Mesenchymal stem cell (in vitro differentiated cells and primary cell): ENCODE measurements around the gene TTBK1. TPM values are rescaled to one million over a fixed set of nuclear protein-coding genes. Genes with fewer than 3 reads are reported as not detected.
A peak's percentile ranks its signal among the peaks of the same experiment; 100 is the strongest.

Experiments
- DNase-seq: peaks from one replicate; pipeline ENCODE4 v3.0.0-alpha.2; 2013
- H2AFZ ChIP-seq: one replicate; pipeline ENCODE4 v1.6.1; 2013; ENCODE audit warnings: low read depth, mild to moderate bottlenecking, control low read depth, inconsistent platforms, low read length, moderate library complexity
- H2AK5ac ChIP-seq: 2 replicates; pipeline ENCODE4 v1.6.1; 2013; ENCODE audit warnings: low read length, moderate library complexity, mild to moderate bottlenecking, inconsistent platforms; ENCODE audit not compliant: severe bottlenecking
- H2BK120ac ChIP-seq: one replicate; pipeline ENCODE4 v1.6.1; 2013; ENCODE audit warnings: low read depth, mild to moderate bottlenecking, inconsistent platforms, low read length, moderate library complexity
- H2BK12ac ChIP-seq, 2 experiments: one replicate each; pipeline ENCODE4 v1.6.1; 2013; ENCODE audit warnings: inconsistent platforms in 2 of 2, low read length in 2 of 2, mild to moderate bottlenecking in 2 of 2, moderate library complexity in 2 of 2, control low read depth in 1 of 2
- H2BK15ac ChIP-seq: one replicate; pipeline ENCODE4 v1.6.1; 2013; ENCODE audit warnings: mild to moderate bottlenecking, low read depth, inconsistent platforms; ENCODE audit not compliant: poor library complexity, severe bottlenecking
- H2BK5ac ChIP-seq: 2 replicates; pipeline ENCODE4 v1.6.1; 2013; ENCODE audit warnings: low read depth, mild to moderate bottlenecking, low read length, control low read depth, inconsistent platforms; ENCODE audit not compliant: poor library complexity, severe bottlenecking
- H3K14ac ChIP-seq, 2 experiments: one replicate each; pipeline ENCODE4 v1.6.1; 2013; ENCODE audit warnings: inconsistent platforms in 2 of 2, low read length in 2 of 2, control low read depth in 1 of 2, mild to moderate bottlenecking in 1 of 2, moderate library complexity in 1 of 2
- H3K18ac ChIP-seq, 2 experiments: one replicate each; pipeline ENCODE4 v1.6.1; 2013; ENCODE audit warnings: inconsistent platforms in 2 of 2, low read length in 2 of 2, control low read depth in 1 of 2, low read depth in 1 of 2, mild to moderate bottlenecking in 1 of 2
- H3K23ac ChIP-seq, 2 experiments: one replicate each; pipeline ENCODE4 v1.6.1; 2013; ENCODE audit warnings: inconsistent platforms in 2 of 2, low read length in 2 of 2, mild to moderate bottlenecking in 2 of 2, moderate library complexity in 2 of 2, control low read depth in 1 of 2
- H3K27ac ChIP-seq: 2 replicates; pipeline ENCODE4 v1.5.1; 2013; ENCODE audit warnings: mild to moderate bottlenecking, moderate library complexity, low read length, control low read depth, inconsistent platforms; ENCODE audit not compliant: poor library complexity, severe bottlenecking
- H3K27me3 ChIP-seq, 2 experiments: 2 replicates each; pipeline versions ENCODE4 v1.6.1 to v1.7.0; 2013; ENCODE audit warnings: low read length in 2 of 2, mild to moderate bottlenecking in 2 of 2, moderate library complexity in 2 of 2, control low read depth in 1 of 2, inconsistent platforms in 1 of 2; ENCODE audit not compliant: control insufficient read depth in 1 of 2, insufficient read depth in 1 of 2
- H3K36me3 ChIP-seq, 2 experiments: 2 replicates each; pipeline versions ENCODE4 v1.6.1 to v1.7.0; 2013; ENCODE audit warnings: low read length in 2 of 2, control low read depth in 1 of 2, inconsistent platforms in 1 of 2, low read depth in 1 of 2, mild to moderate bottlenecking in 1 of 2; ENCODE audit not compliant: insufficient read depth in 2 of 2, control insufficient read depth in 1 of 2
- H3K4ac ChIP-seq, 2 experiments: one replicate each; pipeline ENCODE4 v1.6.1; 2013; ENCODE audit warnings: inconsistent platforms in 2 of 2, low read length in 2 of 2, mild to moderate bottlenecking in 2 of 2, moderate library complexity in 2 of 2, control low read depth in 1 of 2, low read depth in 1 of 2
- H3K4me1 ChIP-seq: 2 replicates; pipeline ENCODE4 v1.6.1; 2013; ENCODE audit warnings: low read depth, low read length, control low read depth; ENCODE audit not compliant: control insufficient read depth, insufficient read depth
- H3K4me2 ChIP-seq: 2 replicates; pipeline ENCODE4 v1.6.1; 2013; ENCODE audit warnings: low read length, mild to moderate bottlenecking, inconsistent platforms; ENCODE audit not compliant: poor library complexity, severe bottlenecking
- H3K4me3 ChIP-seq, 2 experiments: 2 replicates each; pipeline versions ENCODE4 v1.5.1 to v1.7.0; 2013; ENCODE audit warnings: low read length in 2 of 2, mild to moderate bottlenecking in 2 of 2, control low read depth in 1 of 2, low read depth in 1 of 2; ENCODE audit not compliant: insufficient read depth in 1 of 2
- H3K79me1 ChIP-seq: replicated peaks from 2 replicates; pipeline ENCODE4 v1.6.1; 2013; ENCODE audit warnings: mild to moderate bottlenecking, control low read depth, low read length, inconsistent platforms; ENCODE audit not compliant: poor library complexity, severe bottlenecking
- H3K9ac ChIP-seq: 2 replicates; pipeline ENCODE4 v1.7.0; 2013; ENCODE audit warnings: mild to moderate bottlenecking, low read length, moderate library complexity
- H3K9me3 ChIP-seq: 2 replicates; pipeline ENCODE4 v1.7.0; 2013; ENCODE audit warnings: mild to moderate bottlenecking, low read length; ENCODE audit not compliant: control insufficient read depth
- H4K8ac ChIP-seq: one replicate; pipeline ENCODE4 v1.6.1; 2013; ENCODE audit warnings: inconsistent platforms, mild to moderate bottlenecking, low read length, moderate library complexity
- H4K91ac ChIP-seq: one replicate; pipeline ENCODE4 v1.6.1; 2013; ENCODE audit warnings: mild to moderate bottlenecking, low read length, inconsistent platforms
- WGBS: methylation state at CpG from one replicate; pipeline ENCODE4 v1.1.7; 2013; ENCODE audit warnings: mixed read lengths; 5-methylcytosine and 5-hydroxymethylcytosine counted together
- polyA plus RNA-seq, 2 experiments: library from polyadenylated mRNA; stranded (reverse); fragments of 200-250 nt; gene quantifications; one replicate each; pipeline ENCODE4 v1.2.3, GENCODE V29; 2013

TTBK1 gene
- not detected for polyA plus RNA-seq (2013, experiment 1 of 2)
- under 0.01 TPM for polyA plus RNA-seq (2013, experiment 2 of 2)

GRCh38 chr6:43242908-43243663, at the start of gene TTBK1:
Gene TTBK1, plus strand, starts transcription at chr6:43243481. Its CDS starts 3,180 bp downstream, at chr6:43246661.
- no peak within 1 kb of the TSS for H3K27ac ChIP-seq
- H3K27me3 ChIP-seq: peaks cover 77 to 84% of the 10 kb centered on the region in 2 experiments
- no peak within 1 kb of the TSS for H2BK15ac ChIP-seq

DNA sequence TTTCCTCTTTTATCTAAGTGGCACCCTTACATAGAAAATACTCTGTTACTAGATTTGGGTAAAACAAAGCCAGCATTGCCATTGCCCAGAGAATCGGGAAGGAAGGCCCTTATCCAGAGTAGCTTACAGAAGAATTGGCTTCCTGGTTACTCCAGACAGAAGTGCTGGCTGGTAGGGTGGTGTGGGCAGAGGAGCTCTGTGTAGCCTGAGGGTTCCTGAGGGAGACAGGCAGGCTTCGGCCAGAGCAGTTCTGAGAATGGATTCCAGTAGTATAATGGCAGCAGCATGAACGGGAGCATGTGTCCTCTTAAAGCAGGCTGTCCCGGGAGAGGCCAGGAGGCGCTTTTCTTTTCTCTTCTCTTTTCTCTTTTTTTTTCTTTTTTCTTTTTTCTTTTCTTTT, 49.4 kb upstream of the TTBK1 start:
- H3K36me3 ChIP-seq: peaks cover 49 to 56% of the 10 kb centered on the region in 2 experiments
- no peak overlapping the region for H2AK5ac ChIP-seq
- no peak overlapping the region for H3K4ac ChIP-seq
- H3K18ac ChIP-seq: no peak overlapping the region
- no peak overlapping the region for H3K23ac ChIP-seq
- H3K79me1 ChIP-seq: peaks cover 9% of the 10 kb centered on the region
- no peak overlapping the region for H2BK15ac ChIP-seq
- no peaks in the 10 kb centered on the region for H3K4me1 ChIP-seq
- no peak for DNase-seq
- no peak overlapping the region for H3K14ac ChIP-seq
- no peak overlapping the region for H3K4me2 ChIP-seq
- no peak overlapping the region for H3K27ac ChIP-seq
- no peak overlapping the region for H4K8ac ChIP-seq
- H3K9ac ChIP-seq: no peak overlapping the region
- no peak overlapping the region for H2BK5ac ChIP-seq
- no peak overlapping the region for H4K91ac ChIP-seq
- no peaks in the 10 kb centered on the region for H3K9me3 ChIP-seq
- H2BK12ac ChIP-seq: no peak overlapping the region
- no peaks in the 10 kb centered on the region for H3K27me3 ChIP-seq
- H3K4me3 ChIP-seq: no peak overlapping the region
- H2BK120ac ChIP-seq: no peak overlapping the region
- H2AFZ ChIP-seq: no peak overlapping the region
- 95% methylated on average over 5 of the region's 5 CpGs for WGBS

More at GRCh38 chr6:43242908-43243663, at the start of gene TTBK1:
- DNase-seq: no peak
- H3K9me3 ChIP-seq: peaks cover 20% of the 10 kb centered on the region
- H3K14ac ChIP-seq: no peak within 1 kb of the TSS
- H2BK12ac ChIP-seq: no peak within 1 kb of the TSS
- WGBS: 38% methylated on average over 17 of the region's 47 CpGs
- no peak within 1 kb of the TSS for H3K4me3 ChIP-seq
- H3K9ac ChIP-seq: no peak within 1 kb of the TSS
- no peaks in the 10 kb centered on the region for H3K36me3 ChIP-seq
- H2AFZ ChIP-seq: no peak within 1 kb of the TSS
- H3K4me1 ChIP-seq: peaks cover 16% of the 10 kb centered on the region
- H2BK5ac ChIP-seq: no peak within 1 kb of the TSS
- H4K8ac ChIP-seq: no peak within 1 kb of the TSS
- no peak within 1 kb of the TSS for H2AK5ac ChIP-seq
- no peaks in the 10 kb centered on the region for H3K79me1 ChIP-seq
- peak within 1 kb of the TSS in 1 of 2 experiments; percentile 57 for H3K23ac ChIP-seq
- no peak within 1 kb of the TSS for H4K91ac ChIP-seq
- H2BK120ac ChIP-seq: no peak within 1 kb of the TSS
- H3K18ac ChIP-seq: no peak within 1 kb of the TSS
- H3K4ac ChIP-seq: no peak within 1 kb of the TSS
- peak within 1 kb of the TSS; percentile 29 for H3K4me2 ChIP-seq

GRCh38 chr6:43196337-43196736, 46.9 kb upstream of the TTBK1 start:
- H3K18ac ChIP-seq: no peak overlapping the region
- H3K27me3 ChIP-seq: no peaks in the 10 kb centered on the region
- no peak overlapping the region for H2AFZ ChIP-seq
- peaks cover 6% of the 10 kb centered on the region for H3K79me1 ChIP-seq
- no peak overlapping the region for H4K91ac ChIP-seq
- H3K27ac ChIP-seq: no peak overlapping the region
- H2BK120ac ChIP-seq: no peak overlapping the region
- no peak overlapping the region for H3K14ac ChIP-seq
- no peak overlapping the region for H3K23ac ChIP-seq
- H2BK15ac ChIP-seq: no peak overlapping the region
- peaks cover 69 to 75% of the 10 kb centered on the region in 2 experiments for H3K36me3 ChIP-seq
- no peak overlapping the region for H3K9ac ChIP-seq
- H3K9me3 ChIP-seq: no peaks in the 10 kb centered on the region
- no peak overlapping the region for H3K4me2 ChIP-seq
- no peak overlapping the region for H2AK5ac ChIP-seq
- H3K4me1 ChIP-seq: no peaks in the 10 kb centered on the region
- H4K8ac ChIP-seq: no peak overlapping the region
- DNase-seq: no peak
- no peak overlapping the region for H3K4me3 ChIP-seq
- H2BK12ac ChIP-seq: no peak overlapping the region
- WGBS: over 99% methylated on average over 5 of the region's 5 CpGs
- H3K4ac ChIP-seq: no peak overlapping the region
- no peak overlapping the region for H2BK5ac ChIP-seq

DNA sequence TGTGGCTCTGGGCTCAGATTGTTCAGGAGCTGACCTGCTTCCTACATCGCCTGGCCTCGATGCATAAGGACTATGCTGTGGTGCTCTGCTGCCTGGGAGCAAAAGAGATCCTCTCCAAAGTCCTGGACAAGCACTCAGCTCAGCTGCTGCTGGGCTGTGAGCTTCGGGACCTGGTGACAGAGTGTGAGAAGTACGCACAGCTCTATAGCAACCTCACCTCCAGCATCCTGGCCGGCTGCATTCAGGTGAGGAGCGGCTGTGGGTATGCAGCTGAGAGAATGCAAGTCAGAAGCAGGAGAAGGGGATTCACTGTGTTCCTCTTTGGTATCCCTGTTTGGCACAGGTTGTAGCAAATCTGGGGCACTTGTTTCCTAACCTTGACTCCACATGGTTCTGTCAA, 43.4 kb upstream of the TTBK1 start:
- no peak overlapping the region for H3K9ac ChIP-seq
- H3K79me1 ChIP-seq: no peaks in the 10 kb centered on the region
- no peak overlapping the region for H2BK12ac ChIP-seq
- no peaks in the 10 kb centered on the region for H3K27me3 ChIP-seq
- H3K23ac ChIP-seq: no peak overlapping the region
- H2AK5ac ChIP-seq: no peak overlapping the region
- H3K36me3 ChIP-seq: peaks cover 74 to 83% of the 10 kb centered on the region in 2 experiments
- no peak overlapping the region for H4K8ac ChIP-seq
- no peak overlapping the region for H4K91ac ChIP-seq
- no peaks in the 10 kb centered on the region for H3K9me3 ChIP-seq
- H3K4me3 ChIP-seq: no peak overlapping the region
- no peak overlapping the region for H3K18ac ChIP-seq
- H2BK15ac ChIP-seq: no peak overlapping the region
- H2BK5ac ChIP-seq: no peak overlapping the region
- H3K4ac ChIP-seq: no peak overlapping the region
- no peak overlapping the region for H3K14ac ChIP-seq
- no peaks in the 10 kb centered on the region for H3K4me1 ChIP-seq
- no peak for DNase-seq
- 99% methylated on average over 5 of the region's 6 CpGs for WGBS
- no peak overlapping the region for H3K4me2 ChIP-seq
- no peak overlapping the region for H3K27ac ChIP-seq
- H2BK120ac ChIP-seq: no peak overlapping the region
- no peak overlapping the region for H2AFZ ChIP-seq
